GM19468 (cell line): ENCODE data around the gene PRKG1.
"Not testable (repeated sequence)": the region's sequence is repeated elsewhere in the genome, so short reads cannot be mapped to it uniquely, and the experiment has no call there.

ENCODE experiments used
- ATAC-seq: cut with Tn5 transposase; IDR thresholded peaks from one replicate; pipeline ENCODE4 v1.9.1; 2021; ENCODE audit warnings: mild to moderate bottlenecking, moderate library complexity, moderate number of reproducible peaks; ENCODE audit not compliant: unreplicated experiment; ENCODE audit errors: extremely low read depth

Gene PRKG1

DNA sequence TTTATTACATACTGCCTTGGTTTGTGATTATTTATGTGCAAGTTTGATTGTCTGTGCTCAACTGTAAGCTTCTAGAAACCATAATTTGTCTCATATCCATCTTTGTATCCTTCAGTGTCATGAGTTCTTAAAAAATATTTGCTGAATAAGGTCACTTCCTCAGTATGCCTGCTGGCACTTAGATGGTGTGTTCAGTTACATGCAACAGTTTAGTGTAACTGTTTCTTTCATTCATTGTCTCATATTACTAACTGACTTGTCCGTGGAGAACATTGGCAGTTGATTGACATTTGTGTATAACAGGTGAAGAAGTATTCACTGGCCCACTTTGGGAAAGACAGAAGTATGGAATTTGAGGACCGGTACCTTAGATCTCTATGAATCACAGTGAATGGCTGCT, 236.9 kb downstream of the PRKG1 start:
- ATAC-seq: no peak

DNA sequence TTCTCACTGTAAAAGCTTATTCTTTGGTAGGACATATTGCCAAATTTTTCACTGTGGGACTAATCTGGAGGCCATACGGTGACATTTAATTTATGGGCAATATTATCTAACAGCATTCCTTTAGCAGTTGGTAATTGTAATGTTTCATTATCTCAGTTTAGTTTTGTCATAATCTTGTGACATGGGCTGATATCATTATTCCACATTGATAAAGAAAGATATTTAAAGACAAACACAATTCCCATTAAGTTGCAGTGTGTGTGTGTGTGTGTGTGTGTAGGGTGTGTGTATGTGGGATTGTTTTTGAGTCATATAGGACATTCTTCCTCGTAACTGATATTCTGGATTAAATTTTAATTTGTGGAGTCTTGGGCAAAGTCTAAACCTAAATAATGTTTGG, 238.5 kb downstream of the PRKG1 start:
- no peak for ATAC-seq

DNA sequence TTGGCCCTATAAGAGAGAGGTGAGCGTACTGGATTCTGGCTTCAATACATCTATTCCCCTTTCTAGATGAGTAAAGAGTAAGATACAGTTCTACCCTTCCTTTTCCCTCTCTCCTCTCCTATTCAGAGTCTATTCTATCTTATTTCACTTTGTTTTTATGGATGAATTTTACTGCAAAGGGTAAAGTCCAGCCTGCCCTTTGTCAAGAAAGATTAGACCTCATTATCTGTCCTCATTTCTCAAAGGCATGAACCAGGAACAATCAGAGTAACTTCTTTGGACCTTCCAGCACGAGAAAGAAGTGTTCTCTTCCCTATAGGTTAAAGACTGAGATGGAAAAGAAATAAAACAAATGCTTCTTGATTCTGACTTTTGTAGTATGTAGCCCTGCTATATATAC, 239.0 kb downstream of the PRKG1 start:
- no peak for ATAC-seq

- ATAC-seq: no peak
Observed at GRCh38 chr10:51313773-51314478, 239.6 kb downstream of the PRKG1 start.

- no peak for ATAC-seq
Observed at GRCh38 chr10:51314481-51314880, 240.2 kb downstream of the PRKG1 start.

GRCh38 chr10:51318399-51319172, 244.3 kb downstream of the PRKG1 start:
- ATAC-seq: no peak

- ATAC-seq: no peak
Observed at GRCh38 chr10:51319173-51319435, 244.8 kb downstream of the PRKG1 start.

DNA sequence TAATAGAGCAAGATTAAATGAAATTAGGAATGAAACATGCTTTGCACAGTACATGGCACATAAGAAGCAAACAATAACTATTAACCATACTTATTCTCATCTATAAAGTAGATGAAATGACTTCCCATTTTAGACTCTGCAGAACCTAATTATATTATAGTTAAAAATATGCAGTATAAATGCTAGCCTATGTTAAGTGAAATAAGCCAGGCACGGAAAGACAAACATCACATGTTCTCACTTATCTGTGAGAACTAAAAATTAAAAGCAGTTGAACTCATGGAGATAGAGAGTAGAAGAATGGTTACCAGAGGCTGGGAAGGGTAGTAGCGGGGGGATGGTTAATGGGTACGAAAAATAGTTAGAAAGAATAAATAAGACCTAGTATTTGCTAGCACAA, 247.0 kb downstream of the PRKG1 start:
- no peak for ATAC-seq

DNA sequence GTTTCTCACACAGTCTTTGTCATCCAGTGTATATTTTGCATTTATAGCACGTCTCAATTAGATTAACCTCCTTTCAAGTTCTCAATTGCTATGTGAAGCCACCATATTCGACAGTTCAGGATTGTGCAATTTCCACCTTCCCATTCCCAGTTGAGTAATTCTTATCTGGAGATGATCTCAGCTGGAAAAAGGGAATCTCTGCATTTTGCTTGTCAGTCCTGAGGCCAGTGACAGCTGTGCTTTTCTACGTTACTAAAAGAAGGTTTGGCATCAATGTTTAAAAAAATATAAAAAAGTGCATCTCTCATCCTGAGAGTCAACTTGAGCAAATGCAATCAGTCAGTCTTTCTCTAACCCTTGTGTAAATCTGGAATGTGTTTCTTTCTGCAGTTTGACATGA, 247.7 kb downstream of the PRKG1 start:
- ATAC-seq: no peak

GRCh38 chr10:51325649-51326048, 251.4 kb downstream of the PRKG1 start:
- ATAC-seq: no peak

DNA sequence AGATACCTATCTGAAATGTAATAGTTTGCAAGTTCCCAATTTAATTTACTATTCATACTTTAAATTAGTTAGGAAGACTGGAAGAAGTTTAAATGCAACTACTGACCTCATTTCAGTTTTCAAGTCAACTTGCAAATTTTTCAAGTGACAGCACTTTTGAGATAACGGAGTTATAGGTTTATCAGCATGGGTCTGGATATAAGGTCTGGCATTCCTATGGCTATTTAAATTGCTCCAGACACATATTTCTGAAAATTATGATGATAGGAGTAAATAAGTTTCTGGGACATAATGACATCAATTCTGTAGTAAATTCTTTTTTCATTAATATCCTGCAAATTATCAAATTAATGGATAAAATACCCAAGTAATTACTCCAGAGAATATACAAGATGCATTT, 251.9 kb downstream of the PRKG1 start:
- ATAC-seq: no peak

GRCh38 chr10:51327432-51327831, 253.1 kb downstream of the PRKG1 start:
- no peak for ATAC-seq

DNA sequence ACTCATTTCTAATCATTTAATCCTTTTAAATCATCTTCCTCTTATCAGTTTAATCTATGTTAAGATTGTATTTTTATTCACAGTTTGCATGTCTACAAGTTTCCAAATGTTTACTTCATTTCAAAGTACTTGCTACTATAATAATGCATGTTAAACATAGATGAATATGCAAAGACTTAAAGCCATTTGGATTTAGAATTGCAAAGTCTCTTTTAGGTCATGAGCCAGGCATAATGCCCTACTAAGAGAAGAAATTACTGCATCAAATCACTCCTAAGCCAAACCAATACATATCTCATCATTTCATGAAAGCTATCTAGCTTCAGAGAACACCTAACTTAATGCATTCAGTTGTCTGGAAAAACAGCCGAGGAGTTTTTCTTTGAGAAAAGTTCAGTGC, 266.1 kb downstream of the PRKG1 start:
- no peak for ATAC-seq

GRCh38 chr10:51340845-51341610, 266.7 kb downstream of the PRKG1 start:
- no peak for ATAC-seq

DNA sequence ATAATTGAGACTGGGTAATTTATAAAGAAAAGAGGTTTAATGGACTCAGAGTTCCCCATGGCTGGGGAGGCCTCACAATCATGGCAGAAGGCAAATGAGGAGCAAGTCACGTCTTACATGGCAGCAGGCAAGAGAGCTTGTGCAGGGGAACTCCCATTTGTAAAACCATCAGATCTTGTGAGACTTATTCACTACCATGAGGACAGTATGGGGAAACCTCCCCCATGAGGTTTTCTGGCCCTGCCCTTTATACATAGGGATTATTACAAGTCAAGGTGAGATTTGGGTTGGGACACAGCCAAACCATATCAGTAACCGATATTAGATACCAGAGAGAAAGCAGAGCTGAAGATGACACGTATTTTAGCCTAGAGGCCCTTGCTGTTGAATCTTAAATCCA, 267.5 kb downstream of the PRKG1 start:
- ATAC-seq: not testable (repeated sequence)

DNA sequence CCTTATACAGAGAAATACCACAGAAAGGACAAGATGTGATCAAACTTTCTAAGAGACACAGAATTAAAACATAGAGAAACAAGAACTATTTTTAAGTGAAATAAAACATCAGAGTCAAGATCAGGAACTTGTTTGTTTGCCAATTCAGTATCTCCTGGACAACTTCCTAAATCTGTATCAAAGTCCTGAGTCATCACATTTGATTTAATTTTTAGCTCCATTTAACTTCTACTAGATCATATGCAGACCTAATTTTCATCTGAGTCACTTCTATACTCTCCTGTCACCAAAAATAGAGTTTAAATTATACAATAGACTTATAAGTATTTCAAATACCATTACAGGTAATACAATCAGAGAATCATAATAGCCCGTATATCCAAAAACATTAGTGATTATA, 268.1 kb downstream of the PRKG1 start:
- ATAC-seq: no peak

DNA sequence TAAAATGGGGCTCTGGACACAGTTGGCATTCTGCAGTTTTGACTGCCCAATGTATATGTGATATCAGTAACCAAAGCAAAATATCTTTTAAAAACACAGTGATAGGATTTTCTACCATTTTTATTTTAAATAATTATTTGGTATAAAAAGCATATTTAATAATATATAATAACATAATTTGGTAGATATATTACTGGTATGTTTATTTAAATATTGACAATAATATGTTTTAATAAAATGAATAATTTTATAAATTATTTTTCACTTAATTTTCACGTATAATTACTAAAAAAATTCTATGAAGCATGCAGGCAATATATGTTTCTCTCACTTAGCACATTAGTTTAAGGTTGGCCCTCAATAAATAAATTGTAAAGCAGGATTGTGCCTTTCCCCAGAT, 269.1 kb downstream of the PRKG1 start:
- ATAC-seq: no peak

DNA sequence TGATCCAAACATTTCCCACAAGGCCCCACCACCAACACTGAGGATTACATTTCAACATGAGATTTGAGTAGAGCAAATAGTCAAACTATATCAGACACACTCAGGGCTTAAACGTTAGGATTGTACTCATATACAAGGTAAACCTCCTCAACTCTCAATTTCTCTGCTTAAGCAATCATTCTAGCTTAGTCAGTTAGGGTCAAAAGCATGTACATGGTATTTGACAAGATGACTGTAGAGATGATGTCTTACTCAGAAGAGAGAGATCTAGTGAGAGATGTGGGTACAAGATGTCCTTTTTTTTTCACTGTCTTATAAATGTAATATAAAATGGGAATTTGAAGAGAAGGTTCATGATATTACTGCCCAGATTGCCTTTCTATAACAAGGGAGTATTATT, 270.1 kb downstream of the PRKG1 start:
- ATAC-seq: no peak

DNA sequence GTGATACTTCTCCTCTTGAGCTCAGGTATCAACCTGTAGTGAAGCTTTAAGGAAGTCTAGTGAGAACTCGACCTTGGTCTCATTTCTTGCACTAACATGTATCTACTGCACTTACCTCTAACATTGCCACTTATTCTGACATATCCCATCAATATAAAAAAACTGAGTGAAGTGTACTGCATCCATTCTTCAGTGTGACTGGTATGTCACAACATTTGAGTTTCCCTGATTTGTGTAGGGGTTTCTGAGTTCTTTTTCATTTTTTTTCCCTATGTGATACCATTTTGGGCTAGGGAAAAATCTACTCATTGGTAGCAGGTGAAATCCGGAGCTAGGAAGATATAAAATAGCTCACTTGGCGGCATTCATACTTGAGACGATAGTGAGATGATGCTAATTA, 274.3 kb downstream of the PRKG1 start:
- no peak for ATAC-seq

- ATAC-seq: no peak
Observed at GRCh38 chr10:51357170-51357569, 282.9 kb downstream of the PRKG1 start.

GRCh38 chr10:51358227-51358626, 283.9 kb downstream of the PRKG1 start:
- ATAC-seq: no peak
